Hematopoietic multipotent progenitor cell treated with erythropoietin and hydrocortisone succinate and interleukin-3 and kit ligand, for 15 days (in vitro differentiated cells): Measurements from ENCODE around the gene CEMIP2.

Source experiments
- DNase-seq: peaks from one replicate; pipeline ENCODE4 v3.0.0-alpha.2; 2015; ENCODE audit warnings: low spot score

Gene CEMIP2

DNA sequence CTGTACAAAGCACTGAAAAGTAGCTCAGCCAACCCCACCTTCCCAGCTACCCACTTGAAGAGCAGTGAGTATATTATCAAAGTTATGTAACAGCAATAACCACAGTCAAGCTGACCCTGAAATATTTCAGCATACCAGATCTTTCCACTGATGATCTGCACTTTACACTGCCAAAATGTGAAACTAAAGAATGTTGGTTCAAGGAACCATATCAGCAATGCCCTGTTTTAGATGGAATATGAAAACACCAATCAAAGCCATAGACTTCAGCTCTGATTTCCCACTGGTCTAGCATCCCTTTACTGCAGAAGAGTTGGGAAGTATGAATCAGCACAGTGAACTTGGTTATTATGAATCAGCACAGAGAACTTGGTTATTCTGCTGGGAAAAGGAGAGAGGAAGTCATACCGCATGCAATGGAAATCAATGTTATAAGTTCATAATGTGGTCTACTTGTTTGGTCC lies 20.0 kb downstream of the CEMIP2 start:
- no peak for DNase-seq

DNA sequence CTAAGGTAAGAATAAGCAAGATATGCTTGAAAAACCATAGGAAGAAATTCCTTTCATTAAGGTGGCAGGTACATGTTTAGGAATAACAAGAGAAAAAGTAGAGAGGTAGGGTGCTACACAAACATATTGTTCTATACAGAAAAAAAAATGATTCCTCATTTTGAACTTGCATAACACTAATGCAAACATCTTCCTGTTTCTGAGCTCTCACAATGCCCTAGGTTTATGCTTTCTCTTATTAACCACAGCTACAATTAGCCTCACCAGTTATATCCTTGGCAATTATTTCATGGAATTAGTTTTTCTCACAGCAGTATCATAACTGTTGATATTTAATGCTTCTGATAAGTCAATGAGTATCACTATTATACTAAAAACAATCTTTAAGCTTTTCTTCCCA lies 20.7 kb downstream of the CEMIP2 start:
- DNase-seq, result no peak

DNA sequence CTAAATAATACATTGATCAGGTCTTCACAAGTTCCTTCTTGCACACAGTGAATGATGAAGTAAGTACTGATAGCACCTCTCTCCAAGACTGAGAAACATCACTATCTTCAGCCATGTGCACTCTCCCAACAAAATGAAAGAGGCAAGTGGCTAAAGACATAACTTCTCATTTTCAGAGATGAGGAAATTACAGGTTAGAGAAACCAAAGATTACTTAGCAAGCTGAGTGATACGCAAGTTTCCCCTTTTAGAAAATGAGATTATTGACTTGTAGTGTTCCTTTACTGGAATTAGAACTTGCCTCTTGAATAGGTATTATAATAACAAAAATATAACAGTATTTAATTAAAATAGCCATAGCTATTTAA lies 21.6 kb downstream of the CEMIP2 start:
- no peak for DNase-seq

DNA sequence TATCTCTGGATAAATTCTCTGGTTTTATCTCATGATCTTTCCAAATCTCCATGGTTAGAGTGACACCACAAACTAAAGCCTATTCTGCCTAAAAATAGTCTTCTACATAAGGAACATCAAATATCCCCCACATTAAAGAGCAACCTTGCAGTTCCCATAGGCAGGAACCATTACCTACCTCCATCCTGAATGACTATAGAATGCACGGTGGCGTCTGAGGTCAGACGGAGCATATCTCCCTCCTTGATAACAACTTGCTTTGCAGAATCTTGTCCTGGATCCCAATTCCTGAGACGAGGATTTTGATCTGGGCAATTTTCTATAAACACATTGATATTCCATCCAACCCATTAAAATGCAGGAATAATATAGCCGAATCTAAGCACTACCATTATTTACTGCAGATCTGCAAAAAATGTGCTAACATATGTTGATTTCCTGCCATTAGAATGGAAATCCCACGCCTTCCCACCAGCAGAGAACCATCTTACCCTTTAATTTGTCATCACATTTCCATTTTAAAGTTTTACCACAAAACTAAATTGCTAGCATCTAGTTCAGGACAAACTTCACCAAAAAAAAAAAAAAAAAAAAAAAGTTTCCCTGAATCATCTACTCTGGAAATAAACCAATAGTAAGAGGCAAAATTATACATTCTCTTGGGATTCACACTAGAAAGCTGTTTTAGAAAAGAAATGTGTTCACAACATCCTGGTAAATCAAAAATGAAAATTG lies 22.1 kb downstream of the CEMIP2 start:
- no peak for DNase-seq

DNA sequence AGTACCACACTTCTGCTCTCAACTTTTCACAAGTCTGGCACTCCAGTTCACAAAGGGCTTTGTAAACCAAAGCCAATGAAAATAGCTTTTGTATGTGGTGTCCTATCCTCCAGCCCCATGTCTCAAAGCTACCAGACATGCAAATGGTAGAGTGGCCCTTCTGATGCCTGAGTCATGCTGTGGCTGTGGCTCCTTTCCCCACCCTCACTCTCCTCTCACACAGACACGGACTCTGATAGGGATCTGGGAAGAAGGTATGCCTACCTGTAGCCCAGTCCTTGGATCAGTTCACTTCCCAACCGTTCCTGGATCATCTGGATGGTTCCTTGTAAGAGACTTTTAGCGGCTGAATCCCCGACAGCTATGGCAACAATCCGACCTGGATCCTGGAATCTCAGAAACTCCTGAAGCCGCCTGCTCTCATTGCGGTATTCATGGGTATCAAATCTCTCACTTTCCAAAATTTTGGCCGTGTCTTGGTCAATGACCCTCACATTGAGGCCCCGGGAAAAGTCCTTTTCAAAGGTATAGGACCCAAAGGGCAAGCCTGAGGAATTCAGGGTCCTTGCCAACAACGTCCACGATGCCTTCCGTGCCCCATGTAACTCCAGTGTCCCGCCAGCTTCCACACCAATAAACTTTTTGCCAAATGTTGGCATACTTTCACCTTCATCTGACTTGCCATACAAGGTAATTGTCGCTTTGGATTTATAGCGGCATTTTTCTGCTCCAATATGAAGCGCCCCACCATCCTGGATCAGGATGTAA lies 23.4 kb downstream of the CEMIP2 start:
- no peak for DNase-seq

DNA sequence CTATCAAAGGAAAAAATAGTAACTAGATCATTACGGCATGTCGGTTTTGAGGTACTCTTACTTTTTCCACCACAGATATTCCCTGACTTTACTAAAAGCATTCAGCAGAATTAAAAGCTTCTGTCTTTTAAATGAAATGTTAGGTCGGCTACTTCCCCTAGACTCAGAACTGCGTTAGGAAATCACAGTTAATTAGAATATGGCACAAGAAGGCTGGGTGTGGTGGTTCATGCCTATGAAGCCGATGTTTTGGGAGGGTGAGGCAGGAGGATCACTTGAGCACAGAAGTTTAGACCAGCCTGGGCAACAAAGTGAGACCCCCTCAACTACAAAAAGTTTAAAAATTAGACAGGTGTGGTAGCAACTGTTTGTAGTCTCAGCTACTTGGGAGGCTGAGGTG lies 24.4 kb downstream of the CEMIP2 start:
- DNase-seq, result no peak

DNA sequence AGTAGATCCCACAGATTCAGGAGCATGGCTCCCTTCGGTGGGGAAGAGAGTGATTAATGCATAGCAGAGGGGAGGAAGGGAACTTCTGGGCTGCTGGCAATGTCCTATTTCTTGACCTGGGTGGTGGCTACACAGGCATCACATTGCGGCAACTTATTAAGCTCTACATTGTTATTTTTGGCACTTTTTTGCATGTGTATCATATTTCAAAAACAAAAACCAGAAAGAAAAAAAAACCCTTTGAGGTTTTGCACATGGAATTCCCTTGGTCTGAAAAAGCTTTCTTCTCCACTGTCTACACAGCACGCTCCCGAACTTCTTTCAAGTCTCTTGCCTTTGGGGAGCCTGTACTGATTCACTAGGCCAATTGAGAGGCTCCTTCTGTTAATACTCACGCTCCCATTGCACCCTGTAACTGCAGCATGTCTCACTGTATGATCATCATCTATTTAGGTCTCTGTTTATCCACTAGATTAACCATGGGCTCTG lies 25.1 kb downstream of the CEMIP2 start:
- no peak for DNase-seq

DNA sequence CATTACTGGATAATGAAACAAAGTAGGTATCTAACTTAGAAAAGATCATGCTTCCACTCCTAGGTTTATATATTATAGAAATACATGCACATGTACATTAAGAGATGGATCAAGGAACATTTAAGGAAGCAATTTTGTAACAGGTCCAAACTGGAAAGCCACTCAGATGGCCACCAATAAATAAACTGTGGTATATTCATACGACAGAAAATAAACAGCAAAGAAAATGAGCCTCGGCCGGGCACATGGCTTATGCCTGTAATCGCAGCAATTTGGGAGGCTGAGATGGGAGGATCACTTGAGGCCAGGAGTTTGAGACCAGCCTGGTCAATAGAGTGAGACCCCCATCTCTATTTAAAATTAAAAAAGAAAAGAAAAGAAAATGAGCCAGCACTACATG lies 25.6 kb downstream of the CEMIP2 start:
- no peak for DNase-seq

DNA sequence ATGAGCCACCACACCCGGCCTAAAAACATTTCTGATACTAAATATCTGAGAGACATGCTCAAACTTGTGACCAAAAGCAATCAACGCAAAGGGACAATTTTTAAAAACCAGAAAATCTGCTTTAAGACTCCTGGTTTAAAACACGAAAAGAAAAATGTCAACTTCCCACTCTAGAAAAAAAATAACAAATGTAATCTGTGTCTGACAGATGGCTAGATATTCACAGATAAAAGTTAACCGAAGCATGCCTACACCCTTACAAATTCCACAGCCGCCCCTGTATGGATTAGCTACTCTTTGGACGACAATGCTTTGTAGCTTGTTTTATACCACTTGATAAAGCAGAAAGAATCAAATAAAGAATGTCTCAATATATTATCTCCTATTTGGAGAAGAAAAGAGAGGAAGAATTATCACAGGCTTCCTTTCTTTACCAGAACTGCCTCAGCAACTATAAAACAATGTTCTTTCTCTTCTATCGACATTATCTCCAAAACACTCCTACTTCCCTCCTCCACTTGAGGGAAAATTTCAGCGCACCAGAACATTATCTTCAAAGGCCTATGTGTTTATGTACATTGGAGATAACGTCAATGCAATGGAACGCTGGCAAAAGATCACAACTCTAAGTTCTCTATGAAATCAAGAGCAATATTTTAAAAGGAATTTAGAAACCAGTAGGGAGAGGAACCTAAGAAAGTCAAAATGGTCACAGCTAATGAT lies 26.2 kb downstream of the CEMIP2 start:
- DNase-seq, result peak; percentile 50

DNA sequence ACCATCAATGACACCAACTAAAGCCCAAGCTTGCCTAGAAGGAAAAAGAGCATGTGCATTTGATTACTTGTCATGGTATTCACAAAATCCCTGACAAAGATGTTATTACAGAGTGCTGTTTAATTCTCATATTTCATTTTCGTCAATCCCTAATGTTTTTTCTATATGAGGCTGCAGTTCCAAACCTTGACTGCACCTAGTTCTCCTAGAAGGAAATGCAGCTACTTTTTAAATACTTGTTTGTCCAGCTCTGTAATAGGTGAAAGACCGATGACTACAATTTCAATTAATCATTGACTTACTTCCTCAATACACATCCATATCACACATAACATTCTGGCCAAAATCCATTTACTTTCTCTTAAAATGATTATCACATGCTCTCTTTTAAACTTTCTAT lies 28.1 kb downstream of the CEMIP2 start:
- DNase-seq, result no peak

DNA sequence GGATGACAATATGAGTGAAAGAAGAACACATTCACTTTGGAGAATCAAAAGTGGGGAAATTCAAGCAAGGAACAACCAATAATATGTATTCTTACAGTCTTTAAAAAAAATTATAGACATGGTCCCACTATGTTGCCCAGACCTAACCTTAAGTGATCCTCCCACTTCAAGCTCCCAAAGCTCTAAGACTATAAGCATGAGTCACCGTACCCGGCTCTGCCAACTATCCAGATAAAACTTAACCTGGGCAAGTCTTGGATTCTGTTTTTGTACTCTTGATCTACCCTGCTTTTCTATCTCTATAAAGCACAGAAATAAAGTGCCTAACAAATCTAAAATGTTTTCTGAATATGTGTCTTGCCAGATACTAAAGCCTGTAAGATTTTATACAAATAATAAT lies 30.9 kb downstream of the CEMIP2 start:
- peak; percentile 24 for DNase-seq

DNA sequence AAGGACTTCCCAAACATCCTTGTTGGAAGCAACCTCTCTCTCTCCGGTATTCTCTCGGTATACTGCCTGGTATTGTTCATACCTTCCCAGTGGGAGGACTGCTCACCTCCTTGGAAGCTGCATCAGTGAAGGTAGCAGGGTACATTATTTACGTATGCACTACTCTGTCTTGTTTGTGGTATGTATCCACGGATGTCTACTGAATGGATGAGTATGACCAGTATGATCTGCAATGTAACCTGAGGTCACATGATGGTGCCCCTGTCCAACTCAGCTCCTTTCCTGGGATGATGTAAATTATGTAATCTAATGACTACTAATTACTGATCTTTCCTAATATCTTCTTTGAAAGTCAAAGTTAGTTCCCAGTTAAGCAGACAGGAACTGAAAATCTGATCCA lies 32.1 kb downstream of the CEMIP2 start:
- no peak for DNase-seq

DNA sequence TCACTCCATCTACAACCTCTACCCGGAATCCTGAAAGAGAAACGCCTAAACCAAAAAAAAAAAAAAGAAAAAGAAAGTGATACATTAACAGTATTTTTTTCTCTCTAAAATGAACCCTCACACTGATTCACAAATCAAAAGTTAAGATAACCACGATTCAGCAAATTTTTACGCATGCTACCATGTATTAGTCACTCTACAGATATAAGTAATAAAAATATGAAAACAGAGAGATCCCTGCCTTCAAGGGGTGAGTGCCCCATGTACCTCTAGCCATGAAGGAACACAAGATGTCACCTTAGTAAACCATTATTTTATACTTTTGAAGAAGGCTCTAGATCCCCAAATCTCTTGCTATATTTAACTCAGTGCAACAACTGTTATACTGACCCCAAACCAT lies 33.4 kb downstream of the CEMIP2 start:
- no peak for DNase-seq

DNA sequence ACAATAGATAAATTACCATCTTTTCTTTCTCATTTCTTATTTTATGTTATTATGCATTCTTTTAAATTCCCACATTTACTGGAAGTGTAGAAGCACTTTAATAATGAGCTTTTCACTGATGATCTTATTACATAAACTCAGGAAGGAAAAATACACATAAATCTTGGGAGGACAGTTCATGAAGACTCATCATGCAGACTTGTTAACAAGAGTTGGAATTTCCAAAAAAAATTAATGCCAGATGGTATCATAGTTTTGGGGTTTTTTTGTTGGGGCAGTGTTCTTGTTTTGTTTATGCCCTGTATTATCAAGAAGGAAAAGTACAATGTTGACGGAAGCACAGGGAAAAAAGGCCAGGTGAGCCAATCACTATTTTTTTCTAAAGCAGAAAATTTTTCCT lies 35.1 kb downstream of the CEMIP2 start:
- DNase-seq, result no peak

DNA sequence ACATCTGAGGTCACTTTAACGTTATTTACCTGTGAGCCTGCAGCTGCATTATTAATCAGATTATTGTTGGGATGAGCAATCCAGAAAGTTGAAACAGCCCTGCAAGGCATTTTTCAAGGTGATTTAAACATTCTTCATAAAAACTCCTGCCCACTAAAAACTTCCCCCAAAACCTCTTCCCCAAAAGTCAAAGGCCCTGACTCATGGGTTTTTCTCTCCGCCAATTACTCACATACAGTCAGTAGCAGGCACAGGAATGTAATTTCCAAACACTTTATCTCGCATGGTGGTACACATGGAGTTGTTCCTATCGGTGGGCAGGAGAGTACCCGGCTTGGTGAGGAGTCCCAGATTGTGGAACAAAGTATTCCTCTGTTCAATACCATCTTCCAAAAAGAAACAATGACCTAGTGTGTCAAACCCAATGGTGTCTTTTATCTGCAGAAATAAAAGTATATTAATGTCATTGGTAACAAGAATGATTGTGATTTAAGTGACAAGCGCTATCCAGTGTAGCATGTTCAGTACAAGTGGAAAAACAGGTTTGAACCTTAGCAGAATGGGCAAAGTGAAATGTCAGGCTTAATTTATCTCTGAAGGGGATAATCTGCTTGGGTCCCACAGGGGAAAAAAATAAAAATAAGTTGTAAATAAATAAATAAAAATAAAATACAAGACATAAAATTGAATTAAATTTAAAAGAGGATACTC lies 38.3 kb downstream of the CEMIP2 start:
- no peak for DNase-seq

DNA sequence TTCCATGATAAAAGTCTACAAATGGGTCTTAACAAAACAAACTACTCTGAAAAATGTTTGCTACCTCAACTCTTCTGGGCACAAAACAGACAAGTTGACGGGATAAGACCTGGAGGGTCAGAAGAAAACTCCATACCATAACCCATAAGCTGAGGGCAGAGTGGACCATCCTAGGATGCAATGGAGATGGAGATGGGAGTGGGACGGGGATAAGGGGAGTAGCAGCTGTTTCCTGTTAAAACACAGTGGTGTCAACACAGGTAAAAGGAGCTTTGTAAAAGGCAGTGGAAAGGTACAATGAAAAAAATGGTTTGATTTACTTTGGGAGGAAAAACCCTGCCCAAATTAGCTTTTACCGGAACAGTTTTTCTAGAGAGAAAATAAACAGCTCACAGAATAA lies 41.6 kb downstream of the CEMIP2 start:
- no peak for DNase-seq

DNA sequence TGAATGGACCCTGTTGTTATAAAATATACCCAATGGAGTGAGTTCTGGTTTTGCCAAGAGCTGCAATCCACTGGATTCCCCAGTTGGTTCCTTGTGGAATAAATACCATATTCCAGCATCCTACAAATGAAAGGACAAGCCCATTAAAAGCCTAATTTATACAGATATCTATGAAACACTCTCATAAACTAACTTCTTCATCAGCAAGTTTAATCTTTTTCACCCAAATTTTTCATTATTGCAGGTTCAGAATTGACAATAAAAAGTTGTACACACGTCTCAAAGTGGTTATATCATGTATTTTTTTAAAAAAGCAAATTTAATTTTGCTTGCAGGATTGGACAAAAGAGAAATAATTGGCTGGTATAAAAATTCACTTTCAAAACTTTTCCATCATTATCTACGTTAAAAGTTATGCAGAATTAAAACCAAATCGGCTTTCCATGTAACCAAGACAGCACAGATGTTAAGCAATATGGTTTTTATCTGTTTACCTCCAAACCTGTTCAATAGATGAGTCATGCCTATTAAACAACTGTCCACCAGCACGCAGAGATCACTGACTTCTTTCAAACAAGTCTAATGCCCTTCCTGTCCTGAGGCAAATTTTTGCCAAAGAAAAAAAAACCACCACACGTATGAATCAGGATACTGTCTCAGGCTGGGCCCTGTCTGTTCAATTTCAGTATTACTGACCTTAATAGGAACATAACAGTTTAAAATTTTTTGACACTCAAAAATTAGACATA lies 42.5 kb downstream of the CEMIP2 start:
- DNase-seq, result peak; percentile 33

DNA sequence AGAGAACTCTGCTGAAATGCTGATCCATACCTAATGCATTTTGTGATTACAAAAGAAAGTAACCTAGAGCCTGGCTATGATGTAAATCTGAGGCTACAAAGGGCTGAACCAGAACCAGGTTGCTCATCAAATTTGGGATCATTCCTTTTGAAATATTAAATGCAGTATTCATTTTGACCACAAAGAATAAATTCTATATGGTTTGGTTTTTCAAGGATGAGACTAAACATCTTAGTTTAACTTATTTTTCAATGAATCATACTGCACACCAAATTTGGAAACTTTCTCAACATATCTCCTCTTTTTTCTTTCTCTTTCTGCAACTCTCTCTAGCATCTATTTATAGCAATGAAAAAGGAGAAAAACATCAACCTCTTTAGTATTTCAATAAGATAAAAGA lies 46.5 kb downstream of the CEMIP2 start:
- DNase-seq, result no peak

DNA sequence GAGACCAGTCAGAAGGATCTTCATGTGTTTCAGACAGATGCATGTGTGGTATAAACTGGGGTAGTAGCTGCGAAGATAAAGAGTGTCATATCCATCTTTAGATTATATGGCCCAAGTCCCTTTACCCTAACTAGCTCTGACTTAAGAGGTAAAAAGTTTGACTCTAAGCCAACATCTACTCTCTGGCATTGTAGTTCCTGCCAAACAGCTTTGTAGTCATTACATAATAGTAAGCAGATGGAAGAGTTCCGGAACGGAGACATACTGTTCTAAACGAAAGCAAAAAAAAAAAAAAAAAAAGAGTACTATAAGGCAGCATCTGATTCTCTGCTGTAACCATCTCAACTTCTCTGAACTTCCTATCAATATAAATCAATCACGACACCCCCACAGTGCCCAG lies 48.8 kb downstream of the CEMIP2 start:
- DNase-seq, result no peak

DNA sequence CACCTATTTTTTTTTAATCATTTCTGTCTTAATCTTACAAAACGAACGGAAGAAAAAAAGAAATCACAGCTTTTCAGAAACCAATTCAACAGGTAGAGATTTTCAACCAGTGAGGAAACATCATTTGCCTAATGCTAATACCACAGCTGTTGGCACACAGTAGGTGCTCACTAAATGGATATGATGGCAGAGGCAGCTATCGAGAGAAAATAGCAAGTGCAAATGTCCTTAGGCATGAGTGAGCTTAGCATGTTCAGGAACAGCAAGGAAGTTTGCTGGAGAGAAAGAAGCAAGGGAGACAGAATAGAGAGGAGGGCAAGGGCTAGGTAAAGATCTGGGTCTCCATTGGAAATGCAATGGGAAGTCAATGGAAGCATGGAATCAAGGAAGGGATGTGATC lies 49.2 kb downstream of the CEMIP2 start:
- DNase-seq, result no peak

DNA sequence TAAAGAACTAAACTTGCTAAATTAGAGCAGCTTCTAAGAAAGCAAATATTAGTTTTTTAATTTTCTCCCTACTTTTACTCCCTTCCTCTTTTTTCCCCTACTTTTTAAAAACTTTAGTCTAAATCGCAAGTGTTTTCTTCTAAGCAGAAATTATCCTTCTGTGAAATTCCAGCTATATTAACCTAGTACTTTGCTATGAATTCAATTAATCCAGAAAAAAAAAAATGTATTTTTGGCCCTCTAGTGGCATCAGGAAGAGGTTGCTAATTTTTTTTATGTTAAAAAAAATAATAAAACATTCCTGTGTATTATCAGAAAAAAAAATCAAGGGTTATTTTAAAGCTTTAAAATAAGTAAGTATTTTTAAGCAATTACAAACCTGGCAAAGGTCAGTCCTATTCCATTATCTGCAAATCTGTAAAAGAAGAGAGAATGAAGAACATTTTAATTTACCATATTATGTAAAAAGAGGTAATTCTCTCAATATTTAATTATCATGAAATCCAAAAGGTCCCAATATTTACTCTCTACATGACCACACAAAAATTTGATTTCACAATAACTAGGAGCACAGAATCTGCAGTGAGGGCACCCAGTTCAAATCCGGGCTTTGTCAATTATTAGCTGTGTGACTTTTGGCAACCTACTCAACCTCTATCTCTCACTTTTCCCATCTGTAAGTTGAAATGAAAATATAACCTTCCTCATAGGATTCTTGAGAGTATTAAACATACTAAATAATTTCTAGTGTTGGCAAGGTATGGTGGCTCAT lies 52.0 kb downstream of the CEMIP2 start:
- peak; percentile 22 for DNase-seq
